HepG2 (cell line): Measurements from ENCODE around the gene SLC39A10. TPM values are rescaled to one million over a fixed set of nuclear protein-coding genes. Genes with fewer than 3 reads are reported as not detected.

Experiments used
- ATAC-seq: fragments of 200-7000 bp; cut with Tn5 transposase; 3 replicates; pipeline ENCODE4 v1.9.1; 2020; ENCODE audit warnings: mild to moderate bottlenecking, moderate library complexity
- BruUV-seq: library from RNA; stranded (reverse); fragments of 400-500 nt; replicated peaks from 2 replicates; lab custom pipeline; 2021; lab: Mats Ljungman, UMichigan
- CTCF ChIA-PET: fragments of 300-600 bp; formaldehyde crosslinking; extraction: SDS; loops from one replicate; lab custom pipeline; 2021; ENCODE audit warnings: low total read pairs, inconsistent platforms, low intra/inter-chr PET ratio; lab: Yijun Ruan, JAX
- POLR2A ChIA-PET: fragments of 350-600 bp; sonication (Branson Sonifier 250); formaldehyde crosslinking; loops from one replicate; lab custom pipeline; 2020; ENCODE audit warnings: antibody characterized with exemption, inconsistent platforms; lab: Yijun Ruan, JAX
- DNase-seq: peaks from one replicate; pipeline ENCODE4 v3.0.0-alpha.2; 2015; ENCODE audit warnings: low spot score
- FAIRE-seq: peaks from 3 replicates; lab custom pipeline; 2011; peaks lifted over from hg19 to GRCh38; lab: Jason Lieb, UNC
- H2AFZ ChIP-seq: one replicate; pipeline ENCODE4 v1.6.1; 2011; ENCODE audit warnings: low read length, inconsistent platforms
- H3K27ac ChIP-seq: fragments of 300-600 bp; 3 replicates; pipeline ENCODE4 v1.8.0; 2011; ENCODE audit warnings: mixed run types, mild to moderate bottlenecking, mixed read lengths, low read length, inconsistent platforms; ENCODE audit not compliant: insufficient read depth; ENCODE audit errors: extremely low read length
- H3K27me3 ChIP-seq, 2 experiments: fragments of 200-600 bp in 1 of 2; 2 replicates in 1 of 2; 3 replicates in 1 of 2; pipeline versions ENCODE4 v1.6.0 to v1.8.0; 2011; ENCODE audit warnings: low read length in 2 of 2, mild to moderate bottlenecking in 2 of 2, moderate library complexity in 2 of 2, inconsistent platforms in 1 of 2; ENCODE audit not compliant: insufficient read depth in 2 of 2, control insufficient read depth in 1 of 2
- H3K36me3 ChIP-seq, 2 experiments: fragments of 200-600 bp in 1 of 2; replicated peaks in 1 of 2; 2 replicates in 1 of 2; 3 replicates in 1 of 2; pipeline versions ENCODE4 v1.5.1 to v1.8.0; 2011; ENCODE audit warnings: low read length in 2 of 2, inconsistent platforms in 1 of 2; ENCODE audit not compliant: insufficient read depth in 2 of 2, control insufficient read depth in 1 of 2
- H3K4me1 ChIP-seq: 2 replicates; pipeline ENCODE4 v1.5.1; 2012; ENCODE audit warnings: low read length, inconsistent platforms; ENCODE audit not compliant: insufficient read depth
- H3K4me2 ChIP-seq: 2 replicates; pipeline ENCODE4 v1.6.0; 2011; ENCODE audit warnings: low read depth, low read length, inconsistent platforms
- H3K4me3 ChIP-seq, 3 experiments: fragments of 200-600 bp in 1 of 3; sonication (generic), shearing (Covaris generic) in 1 of 3; replicated peaks in 1 of 3; 2 replicates each; pipeline ENCODE4 v1.5.1; 2011 to 2016; ENCODE audit warnings: low read length in 3 of 3, inconsistent platforms in 2 of 3, low read depth in 2 of 3, mild to moderate bottlenecking in 2 of 3, control low read depth in 1 of 3, mixed read lengths in 1 of 3; ENCODE audit not compliant: insufficient read depth in 1 of 3
- H3K79me2 ChIP-seq: one replicate; pipeline ENCODE4 v1.6.1; 2011; ENCODE audit warnings: low read length, inconsistent platforms; ENCODE audit not compliant: insufficient read depth
- H3K9ac ChIP-seq: 2 replicates; pipeline ENCODE4 v1.6.0; 2011; ENCODE audit warnings: mild to moderate bottlenecking, low read depth, low read length, inconsistent platforms; ENCODE audit not compliant: insufficient read depth
- H3K9me3 ChIP-seq: 2 replicates; pipeline ENCODE4 v1.5.1; 2012; ENCODE audit warnings: mild to moderate bottlenecking, low read length
- H4K20me1 ChIP-seq: 2 replicates; pipeline ENCODE4 v1.6.0; 2011; ENCODE audit warnings: inconsistent platforms, mild to moderate bottlenecking, low read length, moderate library complexity; ENCODE audit not compliant: insufficient read depth
- DNMT1 ChIP-seq: sonication (generic); formaldehyde crosslinking; IDR thresholded peaks from 2 replicates; pipeline ENCODE4 v1.5.1; 2020; ENCODE audit warnings: mild to moderate bottlenecking, missing genetic modification reagents
- E2F5 ChIP-seq: sonication (generic); formaldehyde crosslinking; conservative IDR thresholded peaks from 2 replicates; pipeline ENCODE4 v1.4.0; 2020; ENCODE audit warnings: missing genetic modification reagents
- EHMT2 ChIP-seq: fragments of 200-600 bp; sonication (generic); IDR thresholded peaks from 2 replicates; pipeline ENCODE4 v1.7.0; 2017; ENCODE audit warnings: antibody characterized with exemption, low read depth, low read length, borderline replicate concordance
- FOSL2 ChIP-seq: sonication (generic); formaldehyde crosslinking; IDR thresholded peaks from 2 replicates; pipeline ENCODE4 v1.4.0; 2020; ENCODE audit warnings: missing genetic modification reagents
- HNF4A ChIP-seq: sonication (generic); formaldehyde crosslinking; IDR thresholded peaks from 2 replicates; pipeline ENCODE4 v1.4.0; 2020; ENCODE audit warnings: missing genetic modification reagents
- MAF1 ChIP-seq: sonication (generic); formaldehyde crosslinking; IDR thresholded peaks from 2 replicates; pipeline ENCODE4 v1.5.0; 2020; ENCODE audit warnings: missing genetic modification reagents, borderline replicate concordance
- MAZ ChIP-seq, 2 experiments: sonication (generic) in 1 of 2; formaldehyde crosslinking in 1 of 2; IDR thresholded peaks; 2 replicates each; pipeline versions ENCODE4 v1.5.0 to v1.6.1; 2012 to 2020; ENCODE audit warnings: low read depth in 2 of 2, mild to moderate bottlenecking in 2 of 2, borderline replicate concordance in 1 of 2, improper control_type of control experiment in 1 of 2, low read length in 1 of 2, missing genetic modification reagents in 1 of 2, moderate library complexity in 1 of 2
- NCOR1 ChIP-seq: fragments of 200-600 bp; sonication (generic); IDR thresholded peaks from 2 replicates; pipeline ENCODE4 v1.7.0; 2017; ENCODE audit warnings: antibody characterized with exemption, low read length, borderline replicate concordance
- NFYB ChIP-seq: sonication (generic); formaldehyde crosslinking; IDR thresholded peaks from 2 replicates; pipeline ENCODE4 v1.4.0; 2020; ENCODE audit warnings: missing genetic modification reagents
- PAWR ChIP-seq: sonication (generic); formaldehyde crosslinking; IDR thresholded peaks from 2 replicates; pipeline ENCODE4 v1.4.0; 2020; ENCODE audit warnings: missing genetic modification reagents, mild to moderate bottlenecking, borderline replicate concordance
- THRA ChIP-seq: sonication (generic); formaldehyde crosslinking; IDR thresholded peaks from 2 replicates; pipeline ENCODE4 v1.4.0; 2020; ENCODE audit warnings: missing genetic modification reagents, borderline replicate concordance
- ZNF235 ChIP-seq: sonication (generic); formaldehyde crosslinking; IDR thresholded peaks from 2 replicates; pipeline ENCODE4 v1.8.1; 2023; ENCODE audit warnings: mild to moderate bottlenecking, missing genetic modification reagents, borderline replicate concordance
- ZNF546 ChIP-seq: sonication (generic); formaldehyde crosslinking; conservative IDR thresholded peaks from 2 replicates; pipeline ENCODE4 v1.8.1; 2023; ENCODE audit warnings: mild to moderate bottlenecking, missing genetic modification reagents
- ZNF556 ChIP-seq: sonication (generic); formaldehyde crosslinking; IDR thresholded peaks from 2 replicates; pipeline ENCODE4 v1.4.0; 2020; ENCODE audit warnings: mild to moderate bottlenecking, missing genetic modification reagents, borderline replicate concordance
- WGBS: methylation state at CpG from one replicate; pipeline ENCODE4 v1.1.6; 2017; ENCODE audit warnings: low lambda C conversion rate; 5-methylcytosine and 5-hydroxymethylcytosine counted together
- in situ Hi-C: cut with HindIII; loops from 2 replicates; pipeline ENCODE4 v1.10.0; 2017; ENCODE audit warnings: low pct_unique_long_range_greater_than_20kb; ENCODE audit not compliant: extremely low pct_ligation_motif_present
- intact Hi-C: fragments of 100-400 bp; cut with micrococcal nuclease; formaldehyde crosslinking; loops from one replicate; pipeline ENCODE4 v1.10.0; 2022; ENCODE audit not compliant: unreplicated experiment
- polyA plus RNA-seq, 8 experiments: library from polyadenylated mRNA; depleted of rRNA in 3 of 8; stranded (reverse) in 7 of 8; unstranded in 1 of 8; fragments of >200 nt; fragmentation: Illumina TruSeq in 4 of 8; extraction: Trizol in 4 of 8; gene quantifications; 2 replicates each; pipeline versions ENCODE4 v1.2.1 to v1.2.3, GENCODE V29; 2011 to 2016; ENCODE audit warnings: low read depth in 4 of 8, missing spikeins in 1 of 8, mixed read lengths in 1 of 8; ENCODE audit not compliant: insufficient read depth in 1 of 8
- total RNA-seq, 5 experiments: library from RNA; depleted of rRNA; stranded (reverse); fragments of >200 nt; fragmentation: Illumina TruSeq; extraction: Trizol; gene quantifications; 2 replicates each; pipeline ENCODE4 v1.2.3, GENCODE V29; 2016; ENCODE audit warnings: low read depth in 1 of 5

SLC39A10 gene
- total and polyA plus RNA-seq, 2 of the 13 experiments (the other 11 are each of a cell fraction or from before 2014, with no cell fraction given): 13.2 to 21.0 TPM

- no peaks in the 10 kb centered on the region for H3K4me1 ChIP-seq
- H2AFZ ChIP-seq: no peak overlapping the region
- 4% methylated on average over 1 of the region's 1 CpG for WGBS
- no peak overlapping the region for H3K27ac ChIP-seq
- no peaks in the 10 kb centered on the region for H3K36me3 ChIP-seq
- no peaks in the 10 kb centered on the region for H3K79me2 ChIP-seq
- intact Hi-C loops: no loop called here
- ATAC-seq (no peak), FAIRE-seq (no peak), DNase-seq (no peak)
- H3K9me3 ChIP-seq: no peaks in the 10 kb centered on the region
- ChIA-PET CTCF (no interaction called here), POLR2A (no interaction called here)
- H3K4me2 ChIP-seq: no peak overlapping the region
- BruUV-seq: no TSS peak
- no peaks in the 10 kb centered on the region for H4K20me1 ChIP-seq
- H3K9ac ChIP-seq: no peak overlapping the region
- H3K27me3 ChIP-seq: no peaks in the 10 kb centered on the region
- in situ Hi-C loops: no loop called here
- TF ChIP-seq MAZ (IDR thresholded peaks at IDR 0.05; ENCODE audit: borderline replicate concordance, low read depth, low read length) (no peak), MAZ (CRISPR knock-in tag; IDR thresholded peaks at IDR 0.05; ENCODE audit: low read depth) (no peak)
- no peak overlapping the region for H3K4me3 ChIP-seq
These were observed 17.1 kb upstream of the SLC39A10 start for GRCh38 chr2:195639959-195640358.

GRCh38 chr2:195642027-195642678 lies 14.9 kb upstream of the SLC39A10 start:
- ATAC-seq (no peak), FAIRE-seq (no peak), DNase-seq (no peak)
- no peaks in the 10 kb centered on the region for H3K79me2 ChIP-seq
- no peaks in the 10 kb centered on the region for H3K36me3 ChIP-seq
- ChIA-PET CTCF (no interaction called here), POLR2A (no interaction called here)
- H3K27me3 ChIP-seq: peaks cover 0 to 6% of the 10 kb centered on the region in 2 experiments; a peak in 2 of 5 replicates
- H3K27ac ChIP-seq: no peak overlapping the region
- no peaks in the 10 kb centered on the region for H4K20me1 ChIP-seq
- no peak overlapping the region for H3K4me3 ChIP-seq
- 18% methylated on average over 5 of the region's 5 CpGs for WGBS
- H3K9me3 ChIP-seq: no peaks in the 10 kb centered on the region
- BruUV-seq: no TSS peak
- H3K9ac ChIP-seq: no peak overlapping the region
- in situ Hi-C loops: no loop called here
- H3K4me2 ChIP-seq: no peak overlapping the region
- no peaks in the 10 kb centered on the region for H3K4me1 ChIP-seq
- H2AFZ ChIP-seq: no peak overlapping the region
- intact Hi-C loops: no loop called here
- TF ChIP-seq NFYB (no peak), E2F5 (CRISPR knock-in tag) (no peak), ZNF235 (CRISPR knock-in tag) (no peak), FOSL2 (CRISPR knock-in tag) (no peak), NCOR1 (no peak), EHMT2 (no peak), PAWR (CRISPR knock-in tag) (no peak), MAF1 (CRISPR knock-in tag) (no peak), THRA (CRISPR knock-in tag) (no peak), ZNF546 (no peak), HNF4A (CRISPR knock-in tag) (no peak), DNMT1 (CRISPR knock-in tag) (no peak), ZNF556 (CRISPR knock-in tag) (no peak)
